DMS53 treated with DMSO at 0.1 percent for 48 hours (cell line): ENCODE data around the gene EXD3.
"Not testable (repeated sequence)": the region's sequence is repeated elsewhere in the genome, so short reads cannot be mapped to it uniquely, and the experiment has no call there.

Source experiments
- DNase-seq: peaks from one replicate; lab custom pipeline; 2025; ENCODE audit not compliant: unreplicated experiment; lab: John Stamatoyannopoulos, UW

Gene EXD3

GRCh38 chr9:137262173-137262908 is 160.6 kb downstream of the EXD3 start:
- DNase-seq = not testable (repeated sequence)
